Breast epithelium (tissue), 4 donors: ENCODE measurements around the gene MICAL3. TPM values are rescaled to one million over a fixed set of nuclear protein-coding genes. Genes with fewer than 3 reads are reported as not detected.

ENCODE experiments used
- DNase-seq, 2 donors: peaks; one replicate each; pipeline ENCODE4 v3.0.0-alpha.2; 2019; ENCODE audit warnings: low spot score in 2 of 2
- H3K27ac ChIP-seq, 2 donors: fragments of 200-600 bp; sonication (generic) in 1 of 2; one replicate each; pipeline ENCODE4 v1.5.1; 2016 to 2019; ENCODE audit warnings: mild to moderate bottlenecking in 1 of 2
- H3K27me3 ChIP-seq, 2 donors: fragments of 200-600 bp; sonication (generic) in 1 of 2; one replicate each; pipeline versions ENCODE4 v1.5.1 to v1.6.0; 2017 to 2019; ENCODE audit warnings: control low read depth in 1 of 2, mild to moderate bottlenecking in 1 of 2
- H3K36me3 ChIP-seq: fragments of 200-600 bp; one replicate; pipeline ENCODE4 v1.5.1; 2019
- H3K4me1 ChIP-seq, 2 donors: fragments of 200-600 bp; sonication (generic); one replicate each; pipeline ENCODE4 v1.5.1; 2016 to 2019; ENCODE audit warnings: control low read depth in 1 of 2
- H3K4me3 ChIP-seq, 3 donors: fragments of 200-600 bp; sonication (generic); 1 replicate in 2 of 3; 2 replicates in 1 of 3; pipeline ENCODE4 v1.5.1; 2016 to 2019; ENCODE audit warnings: mild to moderate bottlenecking in 3 of 3, moderate library complexity in 2 of 3
- H3K9me3 ChIP-seq, 2 donors: fragments of 200-600 bp; sonication (generic) in 1 of 2; one replicate each; pipeline ENCODE4 v1.5.1; 2016 to 2019; ENCODE audit warnings: control low read depth in 1 of 2
- POLR2A ChIP-seq: fragments of 450-650 bp; IDR thresholded peaks from one replicate; pipeline ENCODE4 v1.6.1; 2016; ENCODE audit warnings: antibody characterized with exemption, mild to moderate bottlenecking, moderate library complexity
- POLR2AphosphoS5 ChIP-seq, 3 donors: sonication (generic); formaldehyde crosslinking; IDR thresholded peaks; one replicate each; pipeline ENCODE4 v1.6.1; 2017; ENCODE audit warnings: antibody characterized with exemption in 3 of 3
- intact Hi-C: fragments of 100-400 bp; cut with DNase I; formaldehyde crosslinking; loops from one replicate; pipeline ENCODE4 v1.15.1; 2023; ENCODE audit warnings: low total_unique reads
- total RNA-seq, 3 donors: library from RNA; depleted of rRNA; stranded (reverse); fragments of >200 nt; gene quantifications; one replicate each; pipeline ENCODE4 v1.1.0, GENCODE V29; 2016
- TF ChIP-seq, protein P1 (sequence below), 3 donors: fragments of 450-650 bp; IDR thresholded peaks; one replicate each; pipeline ENCODE4 v1.5.1; 2016 to 2017; ENCODE audit warnings: antibody characterized with exemption in 3 of 3, mild to moderate bottlenecking in 3 of 3, moderate library complexity in 3 of 3

The MICAL3 gene
- total RNA-seq, 3 donors from 2014 or later, result 19.5 to 42.3 (median 34.8) TPM

- no peak for DNase-seq
- no peak for TF ChIP-seq POLR2A
- no peak for TF ChIP-seq POLR2AphosphoS5 (IDR thresholded peaks at IDR 0.05)
- TF ChIP-seq, protein P1, sequence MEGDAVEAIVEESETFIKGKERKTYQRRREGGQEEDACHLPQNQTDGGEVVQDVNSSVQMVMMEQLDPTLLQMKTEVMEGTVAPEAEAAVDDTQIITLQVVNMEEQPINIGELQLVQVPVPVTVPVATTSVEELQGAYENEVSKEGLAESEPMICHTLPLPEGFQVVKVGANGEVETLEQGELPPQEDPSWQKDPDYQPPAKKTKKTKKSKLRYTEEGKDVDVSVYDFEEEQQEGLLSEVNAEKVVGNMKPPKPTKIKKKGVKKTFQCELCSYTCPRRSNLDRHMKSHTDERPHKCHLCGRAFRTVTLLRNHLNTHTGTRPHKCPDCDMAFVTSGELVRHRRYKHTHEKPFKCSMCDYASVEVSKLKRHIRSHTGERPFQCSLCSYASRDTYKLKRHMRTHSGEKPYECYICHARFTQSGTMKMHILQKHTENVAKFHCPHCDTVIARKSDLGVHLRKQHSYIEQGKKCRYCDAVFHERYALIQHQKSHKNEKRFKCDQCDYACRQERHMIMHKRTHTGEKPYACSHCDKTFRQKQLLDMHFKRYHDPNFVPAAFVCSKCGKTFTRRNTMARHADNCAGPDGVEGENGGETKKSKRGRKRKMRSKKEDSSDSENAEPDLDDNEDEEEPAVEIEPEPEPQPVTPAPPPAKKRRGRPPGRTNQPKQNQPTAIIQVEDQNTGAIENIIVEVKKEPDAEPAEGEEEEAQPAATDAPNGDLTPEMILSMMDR (IDR thresholded peaks at IDR 0.05), result no peak
- H3K36me3 ChIP-seq, result no peaks in the 10 kb centered on the region
Observed at GRCh38 chr22:17883356-17883755, 141.0 kb downstream of the MICAL3 start.

DNA sequence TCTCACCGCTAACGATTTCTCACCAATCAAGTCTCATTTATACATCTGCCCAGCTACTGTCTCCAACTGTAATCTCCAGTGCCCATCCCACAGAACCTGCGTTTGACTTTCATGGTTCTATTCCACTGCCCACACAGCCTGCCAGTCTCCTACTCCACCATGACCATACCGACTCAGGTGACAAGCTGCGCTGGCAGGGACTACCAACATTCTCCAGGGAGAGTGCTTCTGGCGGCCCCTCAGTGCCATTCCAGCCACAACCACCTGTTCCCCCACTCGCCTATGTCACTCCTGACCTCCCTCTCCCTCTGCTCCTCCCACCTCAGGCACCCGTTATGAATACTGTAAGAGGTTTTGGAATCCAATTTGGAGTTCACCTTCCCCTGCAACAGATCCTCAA is 141.6 kb downstream of the MICAL3 start:
- Histone ChIP-seq H3K4me1 (no peaks in the 10 kb centered on the region), H3K27me3 (no peaks in the 10 kb centered on the region), H3K27ac (no peak overlapping the region), H3K9me3 (no peaks in the 10 kb centered on the region), H3K36me3 (no peaks in the 10 kb centered on the region), H3K4me3 (no peak overlapping the region)
- intact Hi-C loops, result no loop called here
- DNase-seq, result no peak
- no peak for TF ChIP-seq POLR2A
- TF ChIP-seq POLR2AphosphoS5 (IDR thresholded peaks at IDR 0.05), result no peak
- TF ChIP-seq, protein P1 (IDR thresholded peaks at IDR 0.05), result no peak

More at GRCh38 chr22:17883356-17883755, 141.0 kb downstream of the MICAL3 start:
- Histone ChIP-seq H3K4me3 (no peak overlapping the region), H3K9me3 (no peaks in the 10 kb centered on the region), H3K27me3 (no peaks in the 10 kb centered on the region), H3K4me1 (no peaks in the 10 kb centered on the region), H3K27ac (peak overlapping the region; percentile 61 to 62)
- intact Hi-C loops, result no loop called here

DNA sequence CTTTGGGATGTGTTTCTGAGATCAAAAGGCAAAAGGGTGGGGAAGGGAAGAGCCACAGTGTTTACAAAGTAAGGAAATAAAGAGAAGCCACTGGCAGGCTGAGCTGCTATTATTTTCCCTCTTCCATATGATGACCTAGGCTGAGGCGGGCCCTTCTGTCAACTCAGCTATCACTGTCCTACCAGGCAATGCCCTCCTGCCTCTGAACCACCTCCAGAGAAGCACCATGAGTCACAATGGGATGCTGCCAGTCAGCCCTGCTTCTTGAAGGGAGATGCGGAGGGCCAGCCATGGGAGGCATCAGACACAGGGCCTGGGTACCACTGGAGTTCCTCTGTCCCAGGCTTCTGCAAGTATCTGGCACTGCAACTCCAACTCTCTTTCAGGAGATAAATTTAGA is 142.2 kb downstream of the MICAL3 start:
- intact Hi-C loops, result no loop called here
- no peak for TF ChIP-seq POLR2AphosphoS5 (IDR thresholded peaks at IDR 0.05)
- TF ChIP-seq POLR2A, result no peak
- TF ChIP-seq, protein P1 (IDR thresholded peaks at IDR 0.05), result no peak
- Histone ChIP-seq H3K36me3 (no peaks in the 10 kb centered on the region), H3K9me3 (no peaks in the 10 kb centered on the region), H3K27me3 (no peaks in the 10 kb centered on the region), H3K4me1 (no peaks in the 10 kb centered on the region), H3K27ac (no peak overlapping the region), H3K4me3 (no peak overlapping the region)
- DNase-seq, result no peak

DNA sequence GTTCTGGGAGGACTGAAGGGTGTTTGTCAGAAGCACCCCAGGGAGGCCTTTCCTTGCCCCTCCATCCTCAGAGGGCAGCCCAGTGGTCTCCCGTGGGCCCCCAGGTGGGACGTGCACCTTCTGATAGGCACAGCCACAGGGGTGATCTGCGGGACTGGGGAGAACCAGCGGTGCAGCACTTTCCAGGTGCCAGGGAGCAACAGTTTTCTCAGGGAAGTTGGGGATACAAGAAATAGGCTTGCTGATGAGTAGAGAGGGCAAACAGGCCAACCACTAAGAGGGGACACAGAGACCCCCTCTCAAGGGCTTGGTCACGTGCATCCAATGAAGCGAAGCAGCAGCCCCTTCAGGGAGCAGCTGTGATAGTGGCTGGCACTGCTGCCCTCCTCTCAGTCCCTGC is 143.0 kb downstream of the MICAL3 start:
- Histone ChIP-seq H3K36me3 (no peaks in the 10 kb centered on the region), H3K27me3 (no peaks in the 10 kb centered on the region), H3K27ac (no peak overlapping the region), H3K4me3 (no peak overlapping the region), H3K9me3 (no peaks in the 10 kb centered on the region), H3K4me1 (no peaks in the 10 kb centered on the region)
- DNase-seq, result no peak
- intact Hi-C loops, result no loop called here
- TF ChIP-seq POLR2AphosphoS5 (IDR thresholded peaks at IDR 0.05) (no peak), POLR2A (no peak)
- TF ChIP-seq, protein P1 (IDR thresholded peaks at IDR 0.05), result no peak

- Histone ChIP-seq H3K27me3 (no peaks in the 10 kb centered on the region), H3K4me1 (no peaks in the 10 kb centered on the region), H3K4me3 (no peak overlapping the region), H3K9me3 (no peaks in the 10 kb centered on the region), H3K36me3 (no peaks in the 10 kb centered on the region), H3K27ac (no peak overlapping the region)
- no peak for TF ChIP-seq POLR2A
- TF ChIP-seq POLR2AphosphoS5 (IDR thresholded peaks at IDR 0.05), result no peak
- TF ChIP-seq, protein P1 (IDR thresholded peaks at IDR 0.05), result no peak
- intact Hi-C loops, result no loop called here
- DNase-seq, result no peak
Observed at GRCh38 chr22:17880468-17880867, 143.9 kb downstream of the MICAL3 start.
